GM10847 (cell line): ENCODE data around the gene PTGES3L.

Experiments used
- POLR2A ChIP-seq: IDR thresholded peaks from 2 replicates; pipeline ENCODE4 v1.6.1; 2011; ENCODE audit not compliant: insufficient read length; ENCODE audit errors: extremely low read depth

Gene PTGES3L

GRCh38 chr17:42964161-42964932, 15.5 kb downstream of the PTGES3L start, which contains the start of gene AARSD1:
TSS of gene AARSD1 (minus strand) at chr17:42964454. CDS start at chr17:42964440, 14 bp downstream.
- peak; percentile 91 for TF ChIP-seq POLR2A

- TF ChIP-seq POLR2A = no peak
These were observed 26.2 kb downstream of the PTGES3L start for GRCh38 chr17:42953669-42954068.

DNA sequence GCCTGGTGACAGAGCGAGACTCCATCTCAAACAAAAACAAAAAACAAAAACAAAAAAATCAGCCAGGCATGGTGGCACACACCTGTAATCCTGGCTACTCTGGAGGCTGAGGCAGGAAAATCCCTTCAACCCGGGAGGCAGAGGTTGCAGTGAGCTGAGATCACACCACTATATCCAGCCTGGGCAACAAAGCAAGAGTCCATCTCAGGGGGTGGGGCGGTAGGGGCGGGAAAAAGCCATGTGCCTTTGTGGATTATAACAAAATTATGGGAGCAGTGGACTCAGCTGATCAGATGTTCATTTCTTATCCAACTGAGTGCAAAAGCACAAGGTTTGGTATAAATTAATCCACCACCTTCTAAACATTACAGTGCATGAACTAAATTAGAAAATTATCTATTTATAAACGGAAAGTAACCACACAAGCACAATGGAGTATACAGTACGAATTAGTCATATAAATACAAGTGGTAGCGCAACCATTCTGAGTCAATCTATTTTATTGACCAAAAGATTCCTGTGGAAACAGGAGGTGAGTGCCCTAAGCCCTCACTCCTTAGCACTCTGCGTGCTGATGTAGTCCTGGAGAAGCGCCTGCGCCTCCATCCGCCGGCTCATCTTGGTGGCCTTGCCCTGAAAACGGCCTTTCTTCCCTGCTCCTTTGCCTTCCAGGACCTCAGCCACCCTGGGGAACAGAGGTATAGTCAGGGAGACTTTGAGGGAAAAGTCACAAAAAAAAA, 29.7 kb downstream of the PTGES3L start:
- TF ChIP-seq POLR2A = no peak

DNA sequence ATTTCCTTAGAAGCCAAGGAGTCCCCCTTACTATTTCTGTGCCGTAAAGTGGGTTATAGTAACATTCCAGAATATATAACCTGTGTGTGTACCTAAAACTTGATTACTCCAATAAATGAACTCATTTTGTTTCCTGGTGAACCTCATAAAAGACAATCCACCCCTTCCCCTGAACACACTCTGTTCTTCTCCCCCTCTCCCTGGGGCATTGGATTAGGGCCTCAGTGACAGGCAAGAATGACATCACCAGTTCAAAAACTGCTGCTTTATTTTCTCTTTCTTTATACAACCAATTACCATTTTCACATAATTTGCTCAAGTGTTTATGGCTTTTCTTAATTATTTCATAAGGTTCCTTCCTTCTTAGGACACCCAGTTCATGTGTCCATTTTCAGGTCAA, 33.1 kb downstream of the PTGES3L start:
- no peak for TF ChIP-seq POLR2A

DNA sequence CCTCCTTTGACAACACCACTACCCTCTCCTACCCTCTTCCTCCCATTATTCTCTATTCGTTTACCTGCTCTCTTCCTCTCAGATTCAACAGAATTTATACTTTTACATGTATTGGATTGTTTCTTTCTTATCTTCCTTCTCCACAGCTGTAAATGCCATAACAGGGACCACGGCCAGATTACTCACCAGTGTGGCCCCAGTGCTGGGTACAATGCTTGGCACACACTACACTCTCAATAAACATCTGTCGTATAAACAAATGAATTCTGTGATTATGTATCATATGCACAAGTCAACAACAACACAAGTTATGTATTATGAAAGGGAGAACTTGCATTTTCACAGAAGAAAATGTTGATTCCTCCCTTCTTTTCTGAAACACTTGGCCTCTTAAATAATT, 35.7 kb downstream of the PTGES3L start:
- TF ChIP-seq POLR2A = no peak

GRCh38 chr17:42937712-42938596, 41.9 kb downstream of the PTGES3L start:
- TF ChIP-seq POLR2A = no peak

- no peak for TF ChIP-seq POLR2A
These were observed 50.4 kb downstream of the PTGES3L start for GRCh38 chr17:42929497-42929844.

- TF ChIP-seq POLR2A = no peak
These were observed 51.0 kb downstream of the PTGES3L start for GRCh38 chr17:42928714-42929496.

GRCh38 chr17:42924891-42925290, 55.0 kb downstream of the PTGES3L start:
- TF ChIP-seq POLR2A = no peak

- TF ChIP-seq POLR2A = no peak
These were observed 57.6 kb downstream of the PTGES3L start for GRCh38 chr17:42922294-42922693.

GRCh38 chr17:42920922-42921321, 59.0 kb downstream of the PTGES3L start:
- no peak for TF ChIP-seq POLR2A

DNA sequence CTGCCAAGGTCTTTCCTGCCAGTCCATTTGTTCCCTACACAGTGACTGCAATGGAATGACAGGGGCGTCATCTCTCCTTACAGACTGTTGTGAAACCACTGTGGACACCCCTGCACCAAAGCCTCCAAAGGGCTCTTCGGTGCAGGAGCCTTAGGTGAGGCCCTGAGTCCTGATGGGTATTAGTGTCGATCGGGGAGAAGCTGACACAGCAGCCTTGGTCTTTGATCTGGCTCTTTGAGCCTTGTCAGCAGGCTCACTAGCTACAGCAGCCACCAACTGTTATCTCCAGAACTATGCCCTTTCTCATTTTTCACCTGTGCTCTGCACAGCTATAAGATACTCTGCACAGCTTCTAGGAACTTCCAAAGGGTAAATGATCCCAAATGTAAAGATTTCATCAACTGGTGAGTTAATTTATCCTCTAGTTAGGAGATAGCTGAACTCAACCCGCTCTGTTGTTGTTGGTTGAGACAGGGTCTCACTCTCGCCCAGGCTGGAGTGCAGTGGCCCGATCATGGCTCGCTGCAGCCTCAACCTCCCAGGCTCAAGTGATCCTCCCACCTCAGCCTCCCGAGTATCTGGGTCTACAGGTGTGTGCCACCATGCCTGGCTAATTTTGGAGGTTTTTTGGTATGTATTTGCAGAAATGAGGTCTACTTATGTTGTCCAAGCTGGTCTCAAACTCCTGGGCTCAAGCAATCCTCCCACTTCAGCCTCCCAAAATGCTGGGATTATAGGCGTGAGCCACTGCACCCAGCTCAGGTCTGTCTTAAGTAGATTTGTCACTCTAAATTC, 59.6 kb downstream of the PTGES3L start:
- TF ChIP-seq POLR2A = no peak

DNA sequence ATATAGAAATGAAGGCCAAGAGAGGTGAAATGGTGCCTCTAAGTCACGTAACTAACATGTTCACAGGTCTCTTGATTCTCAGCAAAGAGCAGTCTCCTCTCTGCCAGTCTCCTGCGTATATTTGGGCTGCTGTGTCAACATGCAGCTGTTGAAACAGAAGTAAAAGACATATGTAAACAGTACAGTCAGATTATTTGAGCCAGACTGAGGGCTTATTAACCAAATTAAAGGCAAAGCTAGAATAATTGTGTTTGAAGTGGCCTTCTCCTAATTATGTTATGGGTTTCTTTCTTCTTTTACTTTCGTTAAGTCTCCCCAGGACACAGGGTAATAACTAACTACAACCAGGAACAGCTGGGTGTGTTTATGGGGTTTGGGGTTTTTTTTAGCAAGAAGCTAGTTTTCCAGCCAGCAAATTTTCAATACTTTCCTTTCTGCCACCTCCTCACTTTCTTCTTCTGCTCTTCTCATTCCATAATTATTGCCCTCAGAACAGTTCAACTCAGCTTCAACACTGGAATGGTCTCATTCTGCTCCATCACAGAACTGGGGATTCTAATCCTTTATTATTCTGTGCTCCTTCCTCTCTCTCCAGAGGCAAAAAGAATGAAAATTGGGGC, 60.9 kb downstream of the PTGES3L start:
- TF ChIP-seq POLR2A = no peak
